Mucosa of descending colon (tissue), 3 donors: ENCODE data around the gene UHMK1. TPM values are rescaled to one million over a fixed set of nuclear protein-coding genes. Genes with fewer than 3 reads are reported as not detected.
"Not testable (repeated sequence)": the region's sequence is repeated elsewhere in the genome, so short reads cannot be mapped to it uniquely, and the experiment has no call there.

ENCODE experiments used
- ATAC-seq: fragments of 200-7000 bp; cut with Tn5 transposase; one replicate; pipeline ENCODE4 v1.9.1; 2020; ENCODE audit warnings: mild to moderate bottlenecking, moderate library complexity
- DNase-seq, 3 donors: peaks; one replicate each; pipeline ENCODE4 v3.0.0-alpha.2; 2020
- H3K36me3 ChIP-seq: fragments of 200-600 bp; one replicate; pipeline ENCODE4 v1.8.0; 2021; ENCODE audit warnings: low read depth, mild to moderate bottlenecking
- H3K4me1 ChIP-seq: fragments of 200-600 bp; one replicate; pipeline ENCODE4 v1.8.0; 2021; ENCODE audit warnings: low read depth, mild to moderate bottlenecking
- H3K4me3 ChIP-seq: fragments of 200-600 bp; one replicate; pipeline ENCODE4 v1.8.0; 2021; ENCODE audit warnings: mild to moderate bottlenecking
- H3K9me3 ChIP-seq: fragments of 200-600 bp; one replicate; pipeline ENCODE4 v1.8.0; 2021; ENCODE audit warnings: mild to moderate bottlenecking
- intact Hi-C, 2 donors: fragments of 100-400 bp; cut with DNase I in 1 of 2; cut with micrococcal nuclease in 1 of 2; formaldehyde crosslinking; loops; one replicate each; pipeline versions ENCODE4 v1.11.0 to v1.11.1; 2022; cut with DNase I, micrococcal nuclease
- long read RNA-seq, 2 donors: library from polyadenylated mRNA; unstranded; transcript quantifications; one replicate each; pipeline ENCODE4 v2.0.0, GENCODE V29; 2019 to 2021
- total RNA-seq, 3 donors: library from RNA; stranded (reverse); fragmentation: NEBNext Ultra II Directional in 2 of 3; extraction: Animal tissue kit (Norgen Biotek cat#: 25700) in 2 of 3; gene quantifications; one replicate each; pipeline versions ENCODE4 v1.2.1 to v1.2.4, GENCODE V29; 2021 to 2023
- TF ChIP-seq, protein P1 (sequence below): fragments of 200-600 bp; IDR thresholded peaks from one replicate; pipeline ENCODE4 v1.8.0; 2022; ENCODE audit warnings: antibody characterized with exemption, mild to moderate bottlenecking
- donor health status: DM: no; HTN: no; CAD: no; lungs with moderate emphysema.
- donor health status: DM: no; HTN: no; CAD: no.
- donor health status: DM: no; HTN: yes; CAD: no.

UHMK1 gene, protein sequence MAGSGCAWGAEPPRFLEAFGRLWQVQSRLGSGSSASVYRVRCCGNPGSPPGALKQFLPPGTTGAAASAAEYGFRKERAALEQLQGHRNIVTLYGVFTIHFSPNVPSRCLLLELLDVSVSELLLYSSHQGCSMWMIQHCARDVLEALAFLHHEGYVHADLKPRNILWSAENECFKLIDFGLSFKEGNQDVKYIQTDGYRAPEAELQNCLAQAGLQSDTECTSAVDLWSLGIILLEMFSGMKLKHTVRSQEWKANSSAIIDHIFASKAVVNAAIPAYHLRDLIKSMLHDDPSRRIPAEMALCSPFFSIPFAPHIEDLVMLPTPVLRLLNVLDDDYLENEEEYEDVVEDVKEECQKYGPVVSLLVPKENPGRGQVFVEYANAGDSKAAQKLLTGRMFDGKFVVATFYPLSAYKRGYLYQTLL
- 10 to 100 TPM; 40.2 to 50.2 (median 45.8) TPM for total RNA-seq
- long read RNA-seq, donor 1, full-length matches to known transcripts, result 23 of 33 reads
- long read RNA-seq, donor 1, partial matches to known transcripts, result 1 of 33 reads
- long read RNA-seq, donor 1, other reads (novel, unspliced or antisense), result 9 of 33 reads
- long read RNA-seq, donor 2, full-length matches to known transcripts, result 19 of 22 reads
- long read RNA-seq, donor 2, partial matches to known transcripts, result 0 of 22 reads
- long read RNA-seq, donor 2, other reads (novel, unspliced or antisense), result 3 of 22 reads

DNA sequence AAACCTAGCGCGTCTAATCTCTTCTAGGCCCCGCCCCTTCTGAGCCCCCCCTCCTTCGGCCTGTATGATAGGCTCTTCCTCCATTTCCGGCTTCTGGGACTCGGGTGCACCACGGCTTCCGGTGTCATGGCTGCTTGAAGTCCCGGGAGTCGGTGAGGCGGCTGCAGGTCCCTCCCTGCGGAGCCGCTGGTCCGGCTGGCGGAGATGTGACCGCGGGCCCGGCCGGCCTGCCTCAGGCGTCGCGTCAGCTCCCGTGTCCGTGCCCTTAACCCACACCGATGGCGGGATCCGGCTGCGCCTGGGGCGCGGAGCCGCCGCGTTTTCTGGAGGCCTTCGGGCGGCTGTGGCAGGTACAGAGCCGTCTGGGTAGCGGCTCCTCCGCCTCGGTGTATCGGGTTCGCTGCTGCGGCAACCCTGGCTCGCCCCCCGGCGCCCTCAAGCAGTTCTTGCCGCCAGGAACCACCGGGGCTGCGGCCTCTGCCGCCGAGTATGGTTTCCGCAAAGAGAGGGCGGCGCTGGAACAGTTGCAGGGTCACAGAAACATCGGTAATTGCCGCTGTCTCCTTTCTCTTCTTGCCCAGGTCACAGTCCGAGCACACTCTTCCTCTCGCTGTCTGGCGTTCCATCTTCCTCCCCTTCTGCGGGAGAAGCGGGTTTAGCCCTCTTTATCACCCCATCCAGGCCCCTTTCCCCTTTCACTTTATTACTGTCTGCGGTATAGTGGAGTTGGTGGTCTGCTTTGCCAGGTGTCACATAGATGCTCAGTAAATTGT lies at the start of gene UHMK1:
TSS of gene UHMK1 (plus strand) at position 96 of the 773 bp plus-strand sequence. CDS start at position 279, 183 bp downstream.
- intact Hi-C loops, result no loop called here

DNA sequence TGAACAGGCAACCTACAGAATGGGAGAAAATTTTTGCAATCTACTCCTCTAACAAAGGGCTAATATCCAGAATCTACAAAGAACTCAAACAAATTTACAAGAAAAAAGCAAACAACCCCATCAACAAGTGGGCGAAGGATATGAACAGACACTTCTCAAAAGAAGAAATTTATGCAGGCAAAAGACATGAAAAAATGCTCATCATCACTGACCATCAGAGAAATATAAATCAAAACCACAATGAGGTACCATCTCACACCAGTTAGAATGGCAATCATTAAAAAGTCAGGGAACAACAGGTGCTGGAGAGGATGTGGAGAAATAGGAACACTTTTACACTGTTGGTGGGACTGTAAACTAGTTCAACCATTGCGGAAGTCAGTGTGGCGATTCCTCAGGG lies 43.3 kb upstream of the UHMK1 start:
- intact Hi-C loops, H3K4me1 ChIP-seq, H3K36me3 ChIP-seq, DNase-seq, ATAC-seq, H3K9me3 ChIP-seq, H3K4me3 ChIP-seq: not testable (repeated sequence)

More for the DNA sequence above, at the start of gene UHMK1:
- peaks cover 7% of the 10 kb centered on the region for H3K4me1 ChIP-seq
- no peaks in the 10 kb centered on the region for H3K36me3 ChIP-seq
- peak within 1 kb of the TSS; percentile 93 for H3K4me3 ChIP-seq
- no peaks in the 10 kb centered on the region for H3K9me3 ChIP-seq
- DNase-seq (peak; percentile 89 to 96 (median 94)), ATAC-seq (peak; percentile 100)
- TF ChIP-seq, protein P1, sequence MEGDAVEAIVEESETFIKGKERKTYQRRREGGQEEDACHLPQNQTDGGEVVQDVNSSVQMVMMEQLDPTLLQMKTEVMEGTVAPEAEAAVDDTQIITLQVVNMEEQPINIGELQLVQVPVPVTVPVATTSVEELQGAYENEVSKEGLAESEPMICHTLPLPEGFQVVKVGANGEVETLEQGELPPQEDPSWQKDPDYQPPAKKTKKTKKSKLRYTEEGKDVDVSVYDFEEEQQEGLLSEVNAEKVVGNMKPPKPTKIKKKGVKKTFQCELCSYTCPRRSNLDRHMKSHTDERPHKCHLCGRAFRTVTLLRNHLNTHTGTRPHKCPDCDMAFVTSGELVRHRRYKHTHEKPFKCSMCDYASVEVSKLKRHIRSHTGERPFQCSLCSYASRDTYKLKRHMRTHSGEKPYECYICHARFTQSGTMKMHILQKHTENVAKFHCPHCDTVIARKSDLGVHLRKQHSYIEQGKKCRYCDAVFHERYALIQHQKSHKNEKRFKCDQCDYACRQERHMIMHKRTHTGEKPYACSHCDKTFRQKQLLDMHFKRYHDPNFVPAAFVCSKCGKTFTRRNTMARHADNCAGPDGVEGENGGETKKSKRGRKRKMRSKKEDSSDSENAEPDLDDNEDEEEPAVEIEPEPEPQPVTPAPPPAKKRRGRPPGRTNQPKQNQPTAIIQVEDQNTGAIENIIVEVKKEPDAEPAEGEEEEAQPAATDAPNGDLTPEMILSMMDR, result no peak

DNA sequence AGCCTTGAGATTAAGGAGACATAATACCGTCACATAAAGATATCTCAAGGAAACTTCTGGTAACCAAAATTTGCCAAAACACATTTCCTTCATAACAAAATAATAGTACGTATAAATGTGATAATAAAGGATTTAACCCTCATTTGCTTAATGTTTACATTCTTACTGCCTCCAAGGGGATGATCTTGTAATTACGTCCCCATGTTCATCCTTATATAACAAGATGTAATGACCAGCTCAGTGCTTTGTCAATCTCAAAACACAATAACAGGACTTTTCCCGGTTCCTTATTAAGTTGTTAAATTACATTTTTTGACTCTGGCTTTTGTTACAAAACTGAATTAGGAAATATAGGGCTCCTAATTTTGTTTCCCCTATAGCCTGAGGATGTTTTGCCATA lies 41.3 kb upstream of the UHMK1 start:
- DNase-seq, result no peak
- TF ChIP-seq, protein P1, result no peak
- no peaks in the 10 kb centered on the region for H3K9me3 ChIP-seq
- no peaks in the 10 kb centered on the region for H3K4me1 ChIP-seq
- intact Hi-C loops, result no loop called here
- H3K4me3 ChIP-seq, result no peak overlapping the region
- no peaks in the 10 kb centered on the region for H3K36me3 ChIP-seq
- no peak for ATAC-seq

DNA sequence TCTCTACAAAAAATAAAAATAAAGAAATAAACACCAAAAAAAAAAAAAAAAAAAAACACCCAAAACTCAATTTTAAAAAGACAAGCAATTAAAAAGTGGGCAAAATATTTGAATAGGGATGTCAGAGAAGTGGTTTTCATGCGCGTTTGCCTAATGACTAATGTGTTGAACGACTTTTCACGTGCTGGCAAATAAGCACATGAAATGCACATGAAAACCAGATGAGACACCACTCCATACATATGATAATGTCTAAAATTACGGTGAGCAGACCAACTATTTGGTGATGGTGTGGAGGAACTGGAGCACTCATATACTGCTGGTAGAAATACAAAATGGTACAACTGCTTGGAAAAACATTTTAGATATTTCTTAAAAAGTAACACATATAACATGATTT lies 39.4 kb upstream of the UHMK1 start:
- no peaks in the 10 kb centered on the region for H3K4me1 ChIP-seq
- TF ChIP-seq, protein P1, result no peak
- intact Hi-C loops, result no loop called here
- ATAC-seq (no peak), DNase-seq (no peak)
- H3K36me3 ChIP-seq, result no peaks in the 10 kb centered on the region
- H3K4me3 ChIP-seq, result no peak overlapping the region
- H3K9me3 ChIP-seq, result no peaks in the 10 kb centered on the region

DNA sequence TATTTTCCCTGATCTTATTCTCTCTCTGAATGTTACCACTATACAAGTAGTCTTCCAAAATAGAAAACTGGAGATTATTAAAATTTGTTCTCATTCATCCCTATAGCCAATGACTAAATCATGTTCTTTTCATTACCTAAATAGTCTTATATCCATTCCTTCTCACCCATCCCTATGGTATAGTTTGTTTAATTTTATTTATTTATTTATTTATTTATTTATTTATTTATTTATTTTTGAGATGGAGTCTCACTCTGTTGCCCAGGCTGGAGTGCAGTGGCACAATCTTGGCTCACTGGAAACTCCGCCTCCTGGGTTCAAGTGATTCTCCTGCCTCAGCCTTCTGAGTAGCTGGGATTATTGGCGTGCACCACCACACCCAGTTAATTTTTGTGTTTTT lies 35.2 kb upstream of the UHMK1 start:
- intact Hi-C loops, H3K4me3 ChIP-seq, ATAC-seq, H3K9me3 ChIP-seq, DNase-seq, H3K36me3 ChIP-seq, H3K4me1 ChIP-seq: not testable (repeated sequence)

DNA sequence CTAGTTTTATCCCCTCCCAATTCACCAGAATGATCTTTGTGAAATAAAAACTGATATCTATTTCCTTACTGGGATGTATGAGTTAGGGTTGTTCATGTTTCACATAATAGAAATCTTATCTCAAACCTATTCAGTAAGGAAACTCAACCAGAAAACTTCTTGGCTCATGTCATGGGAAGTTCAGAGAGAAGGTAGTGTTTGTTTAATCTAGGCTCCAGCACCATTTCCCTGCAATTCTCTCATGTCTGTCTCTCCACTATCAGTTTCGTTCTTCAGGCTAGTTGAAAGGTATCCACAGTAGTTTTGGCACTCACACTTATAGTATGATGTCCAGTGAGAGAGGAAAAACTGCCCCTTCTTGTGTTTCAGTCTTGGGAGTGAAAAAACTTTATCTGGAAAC lies 34.6 kb upstream of the UHMK1 start:
- intact Hi-C loops, result no loop called here
- no peaks in the 10 kb centered on the region for H3K4me1 ChIP-seq
- H3K36me3 ChIP-seq, result no peaks in the 10 kb centered on the region
- ATAC-seq (peak; percentile 31), DNase-seq (no peak)
- TF ChIP-seq, protein P1, result no peak
- no peaks in the 10 kb centered on the region for H3K9me3 ChIP-seq
- H3K4me3 ChIP-seq, result no peak overlapping the region
